GM12878 (cell line): ENCODE results near the gene NINJ1. TPM values are rescaled to one million over a fixed set of nuclear protein-coding genes. Genes with fewer than 3 reads are reported as not detected.

Source experiments
- CHD1 ChIP-seq: IDR thresholded peaks from 2 replicates; pipeline ENCODE4 v1.6.1; 2012; ENCODE audit warnings: low read depth, low read length, improper control_type of control experiment
- CTCF ChIP-seq, 3 experiments: IDR thresholded peaks in 2 of 3; conservative IDR thresholded peaks in 1 of 3; 2 replicates each; pipeline ENCODE4 v1.5.1; 2011; ENCODE audit warnings: low read depth in 3 of 3, low read length in 3 of 3, mild to moderate bottlenecking in 3 of 3, control low read depth in 2 of 3, moderate library complexity in 2 of 3, inconsistent platforms in 1 of 3, mixed read lengths in 1 of 3; ENCODE audit not compliant: control insufficient read depth in 2 of 3, insufficient read depth in 1 of 3; ENCODE audit errors: extremely low read depth in 1 of 3
- IRF5 ChIP-seq: fragments of 450-650 bp; IDR thresholded peaks from 2 replicates; pipeline ENCODE4 v1.6.1; 2017; ENCODE audit warnings: borderline replicate concordance
- KDM1A ChIP-seq: fragments of 200-600 bp; sonication (generic); IDR thresholded peaks from 2 replicates; pipeline ENCODE4 v1.6.1; 2016; ENCODE audit warnings: borderline replicate concordance
- KLF5 ChIP-seq: fragments of 450-650 bp; IDR thresholded peaks from 2 replicates; pipeline ENCODE4 v1.6.1; 2014; ENCODE audit warnings: mild to moderate bottlenecking; ENCODE audit not compliant: partially characterized antibody
- MAX ChIP-seq: IDR thresholded peaks from 2 replicates; pipeline ENCODE4 v1.6.1; 2012; ENCODE audit warnings: low read depth, low read length, improper control_type of control experiment
- MYB ChIP-seq: fragments of 150-350 bp; IDR thresholded peaks from 2 replicates; pipeline ENCODE4 v1.6.1; 2014; ENCODE audit warnings: mild to moderate bottlenecking, low read depth, low read length, borderline replicate concordance
- NKRF ChIP-seq: fragments of 450-650 bp; conservative IDR thresholded peaks from 2 replicates; pipeline ENCODE4 v1.6.1; 2017; ENCODE audit warnings: mild to moderate bottlenecking, moderate library complexity
- POLR2AphosphoS2 ChIP-seq: IDR thresholded peaks from 2 replicates; pipeline ENCODE4 v1.6.1; 2011; ENCODE audit warnings: low read depth, mild to moderate bottlenecking, low read length, improper control_type of control experiment, moderate library complexity
- POLR2AphosphoS5 ChIP-seq: IDR thresholded peaks from 2 replicates; pipeline ENCODE4 v1.6.1; 2011; ENCODE audit warnings: mild to moderate bottlenecking, low read length, inconsistent platforms
- REST ChIP-seq: IDR thresholded peaks from 2 replicates; pipeline ENCODE4 v1.6.1; 2012; ENCODE audit warnings: mild to moderate bottlenecking, low read depth, low read length
- SPI1 ChIP-seq: IDR thresholded peaks from 2 replicates; pipeline ENCODE4 v1.6.1; 2011; ENCODE audit warnings: low read depth, mild to moderate bottlenecking, low read length, moderate library complexity, borderline replicate concordance; ENCODE audit not compliant: insufficient read depth
- WRNIP1 ChIP-seq: IDR thresholded peaks from 2 replicates; pipeline ENCODE4 v1.6.1; 2011; ENCODE audit warnings: low read depth, low read length, improper control_type of control experiment, borderline replicate concordance
- ZNF592 ChIP-seq: fragments of 450-650 bp; IDR thresholded peaks from 2 replicates; pipeline ENCODE4 v1.6.1; 2017; ENCODE audit warnings: mild to moderate bottlenecking, moderate library complexity
- ZSCAN29 ChIP-seq: fragments of 450-650 bp; IDR thresholded peaks from 2 replicates; pipeline ENCODE4 v1.6.1; 2017; ENCODE audit warnings: mild to moderate bottlenecking, moderate library complexity
- polyA plus RNA-seq, 11 experiments: library from polyadenylated mRNA; depleted of rRNA in 4 of 11; unstranded in 6 of 11; stranded (reverse) in 5 of 11; fragments of >200 nt; fragmentation: Nextera tagmentation in 4 of 11; fragmentation: Illumina TruSeq in 1 of 11; extraction: Ambion mirVana in 4 of 11; extraction: Trizol in 1 of 11; gene quantifications; 1 replicate in 1 of 11; 2 replicates in 10 of 11; pipeline versions ENCODE4 v1.2.1 to v1.2.3, GENCODE V29; 2011 to 2016; ENCODE audit warnings: inconsistent platforms in 2 of 11, missing spikeins in 2 of 11, low read depth in 1 of 11
- total RNA-seq, 4 experiments: library from RNA; depleted of rRNA in 3 of 4; stranded (reverse); fragments of >200 nt in 3 of 4; fragmentation: Illumina TruSeq in 1 of 4; extraction: Trizol in 1 of 4; gene quantifications; 2 replicates each; pipeline versions ENCODE4 v1.2.1 to v1.2.3, GENCODE V29; 2013 to 2021

Gene NINJ1
- total and polyA plus RNA-seq, 10 of the 15 experiments (the other 5 are each of a cell fraction or from before 2014, with no cell fraction given) = 0.64 to 33.5 (median 17.1) TPM

GRCh38 chr9:93096131-93096802, 37.8 kb downstream of the NINJ1 start, which contains the start of gene CARD19 (continued):
- TF ChIP-seq SPI1 = no peak
- TF ChIP-seq ZSCAN29 = no peak
- no peak for TF ChIP-seq POLR2AphosphoS2
- no peak for TF ChIP-seq POLR2AphosphoS5
- no peak for TF ChIP-seq KDM1A
- TF ChIP-seq CHD1 = no peak
- TF ChIP-seq IRF5 = no peak
- no peak for TF ChIP-seq KLF5
- peak; percentile 88 for TF ChIP-seq NKRF
- peak; percentile 36; the same call in 1 of the 2 replicates for TF ChIP-seq MAX
- TF ChIP-seq ZNF592 = no peak
- TF ChIP-seq WRNIP1 = no peak
- TF ChIP-seq CTCF (IDR thresholded peaks at IDR 0.05 in 2 of 3, conservative IDR thresholded peaks at IDR 0.05 in 1 of 3; ENCODE audit: control insufficient read depth in 2 of 3, extremely low read depth in 1 of 3, insufficient read depth in 1 of 3, low read depth in 3 of 3, low read length in 3 of 3) = no peak
- TF ChIP-seq MYB = no peak
- TF ChIP-seq REST = no peak
